Activated CD4-positive, alpha-beta T cell treated with anti-CD3 and anti-CD28 coated beads, Interleukin-2, amount 50 U/mL, for 16 hours (primary cell): ENCODE measurements around the gene RHEX.
"Not testable (repeated sequence)": the region's sequence is repeated elsewhere in the genome, so short reads cannot be mapped to it uniquely, and the experiment has no call there.

Source experiments
- DNase-seq: peaks from one replicate; pipeline ENCODE4 v3.0.0-alpha.2; 2020

RHEX gene

GRCh38 chr1:206030714-206031113 lies 22.3 kb upstream of the RHEX start:
- DNase-seq: peak; percentile 76

GRCh38 chr1:206032380-206033140 lies 20.4 kb upstream of the RHEX start:
- no peak for DNase-seq

GRCh38 chr1:206035027-206035426 lies 17.9 kb upstream of the RHEX start:
- DNase-seq: no peak

GRCh38 chr1:206036663-206037455 lies 16.1 kb upstream of the RHEX start:
- no peak for DNase-seq

- no peak for DNase-seq
Measured at GRCh38 chr1:206037581-206037980, 15.4 kb upstream of the RHEX start.

- DNase-seq: no peak
Measured at GRCh38 chr1:206039046-206039973, 13.7 kb upstream of the RHEX start.

- DNase-seq: no peak
Measured at GRCh38 chr1:206040328-206040727, 12.6 kb upstream of the RHEX start.

GRCh38 chr1:206041640-206042039 lies 11.3 kb upstream of the RHEX start:
- DNase-seq: no peak

- DNase-seq: no peak
Measured at GRCh38 chr1:206047271-206047670, 5.7 kb upstream of the RHEX start.

- DNase-seq: no peak
Measured at GRCh38 chr1:206048582-206048981, 4.4 kb upstream of the RHEX start.

- DNase-seq: peak; percentile 51
Measured at GRCh38 chr1:206049293-206049692, 3.7 kb upstream of the RHEX start.

GRCh38 chr1:206049919-206050600 lies 2.9 kb upstream of the RHEX start:
- DNase-seq: no peak

GRCh38 chr1:206050655-206051235 lies 2.2 kb upstream of the RHEX start:
- DNase-seq: peak; percentile 79

- not testable (repeated sequence) for DNase-seq
Measured at GRCh38 chr1:206052231-206052865, 625 bp upstream of the RHEX start.

GRCh38 chr1:206053616-206054015 lies 643 bp downstream of the RHEX start:
- not testable (repeated sequence) for DNase-seq

- DNase-seq: not testable (repeated sequence)
Measured at GRCh38 chr1:206055069-206055625, 2.2 kb downstream of the RHEX start.

- not testable (repeated sequence) for DNase-seq
Measured at GRCh38 chr1:206055639-206056323, 2.8 kb downstream of the RHEX start.

- not testable (repeated sequence) for DNase-seq
Measured at GRCh38 chr1:206058289-206058926, 5.4 kb downstream of the RHEX start.

GRCh38 chr1:206058927-206059292 lies 5.9 kb downstream of the RHEX start:
- no peak for DNase-seq

- DNase-seq: no peak
Measured at GRCh38 chr1:206059355-206059915, 6.5 kb downstream of the RHEX start.
